NCI-H128 (cell line): ENCODE measurements around the gene MPV17L.
"Not testable (repeated sequence)": the region's sequence is repeated elsewhere in the genome, so short reads cannot be mapped to it uniquely, and the experiment has no call there.

ENCODE experiments used
- DNase-seq: peaks from one replicate; lab custom pipeline; 2025; ENCODE audit not compliant: unreplicated experiment; lab: John Stamatoyannopoulos, UW

The MPV17L gene

GRCh38 chr16:15450624-15451023 lies 55.1 kb downstream of the MPV17L start:
- DNase-seq = no peak

GRCh38 chr16:15451098-15451731 lies 55.7 kb downstream of the MPV17L start:
- no peak for DNase-seq

- DNase-seq = no peak
These were observed 56.8 kb downstream of the MPV17L start for GRCh38 chr16:15452246-15452855.

- DNase-seq = not testable (repeated sequence)
These were observed 57.7 kb downstream of the MPV17L start for GRCh38 chr16:15453296-15453695.

- not testable (repeated sequence) for DNase-seq
These were observed 59.4 kb downstream of the MPV17L start for GRCh38 chr16:15454933-15455332.

GRCh38 chr16:15457400-15457799 lies 61.8 kb downstream of the MPV17L start:
- no peak for DNase-seq

GRCh38 chr16:15457958-15458357 lies 62.4 kb downstream of the MPV17L start:
- DNase-seq = no peak

- no peak for DNase-seq
These were observed 64.2 kb downstream of the MPV17L start for GRCh38 chr16:15459791-15460190.

GRCh38 chr16:15460601-15461000 lies 65.0 kb downstream of the MPV17L start:
- DNase-seq = no peak

GRCh38 chr16:15461376-15461775 lies 65.8 kb downstream of the MPV17L start:
- no peak for DNase-seq
